ACC112 (cell line): Measurements from ENCODE around the gene ERBB4.

Experiments used
- H2AFZ ChIP-seq: fragments of 200-600 bp; sonication (generic); one replicate; pipeline ENCODE4 v1.6.0; 2017; ENCODE audit warnings: antibody characterized with exemption, low read length; ENCODE audit not compliant: unreplicated experiment
- H3K27ac ChIP-seq: fragments of 200-600 bp; sonication (generic); 2 replicates; pipeline ENCODE4 v1.5.1; 2014; ENCODE audit warnings: low read depth, mild to moderate bottlenecking, antibody characterized with exemption, low read length, moderate library complexity
- H3K27me3 ChIP-seq: fragments of 200-600 bp; sonication (generic); 2 replicates; pipeline ENCODE4 v1.6.1; 2014; ENCODE audit warnings: mild to moderate bottlenecking, antibody characterized with exemption, low read length, moderate library complexity, mixed read lengths; ENCODE audit not compliant: insufficient read depth
- H3K36me3 ChIP-seq: fragments of 200-600 bp; sonication (generic); 2 replicates; pipeline ENCODE4 v1.6.1; 2016; ENCODE audit warnings: mild to moderate bottlenecking, antibody characterized with exemption, low read length, moderate library complexity, mixed read lengths; ENCODE audit not compliant: insufficient read depth
- H3K4me1 ChIP-seq: fragments of 200-600 bp; sonication (generic); one replicate; pipeline ENCODE4 v1.6.1; 2016; ENCODE audit warnings: low read length, mixed read lengths; ENCODE audit not compliant: insufficient read depth, unreplicated experiment, control insufficient read depth
- H3K4me3 ChIP-seq: fragments of 200-600 bp; sonication (generic); 2 replicates; pipeline ENCODE4 v1.5.1; 2014; ENCODE audit warnings: mild to moderate bottlenecking, low read depth, low read length
- H3K79me2 ChIP-seq: fragments of 200-600 bp; sonication (generic); one replicate; pipeline ENCODE4 v1.6.0; 2016; ENCODE audit warnings: low read length; ENCODE audit not compliant: control insufficient read depth, unreplicated experiment, insufficient read depth

Gene ERBB4

DNA sequence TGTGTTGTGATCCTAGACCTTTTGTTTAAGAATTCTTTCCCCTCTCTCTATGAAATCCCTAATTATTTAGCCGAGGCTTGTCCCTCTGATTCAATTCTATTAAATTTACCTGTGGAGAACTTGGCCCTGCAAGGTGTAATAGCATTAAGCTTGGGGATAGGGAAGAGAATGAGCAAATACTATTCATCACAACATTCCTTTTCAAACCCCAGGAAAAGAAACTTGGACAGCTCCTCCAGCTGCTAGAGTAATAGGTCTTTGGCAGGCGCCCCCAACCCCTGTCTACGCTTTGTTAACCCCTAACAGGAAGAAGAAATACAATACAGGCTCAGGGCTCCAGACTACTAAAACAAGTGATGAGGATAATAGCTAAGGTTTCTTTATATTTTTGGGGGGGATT lies 1025.2 kb downstream of the ERBB4 start:
- Histone ChIP-seq H3K79me2 (no peaks in the 10 kb centered on the region), H3K27me3 (no peaks in the 10 kb centered on the region), H3K36me3 (no peaks in the 10 kb centered on the region), H3K4me1 (no peaks in the 10 kb centered on the region), H2AFZ (no peak overlapping the region), H3K27ac (no peak overlapping the region), H3K4me3 (no peak overlapping the region)

DNA sequence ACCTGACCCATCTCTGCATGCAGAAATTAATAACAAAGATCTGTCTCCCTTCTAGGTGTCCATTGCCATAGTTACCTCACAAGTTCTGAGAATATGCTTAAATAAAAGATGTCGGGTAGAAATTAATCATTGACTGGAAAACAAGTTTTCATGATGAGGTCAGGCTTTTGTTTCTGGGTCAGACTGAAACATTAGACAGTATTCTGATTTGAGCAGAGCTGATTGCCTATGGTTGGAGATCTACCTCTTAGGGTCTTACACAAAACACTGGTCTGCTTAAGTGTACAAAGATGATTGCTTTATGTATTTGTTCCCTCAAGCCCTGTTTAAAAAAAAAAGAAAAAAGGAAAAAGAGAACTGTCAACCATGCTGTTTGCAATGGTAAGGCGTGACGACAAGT lies 1025.8 kb downstream of the ERBB4 start:
- Histone ChIP-seq H3K4me1 (no peaks in the 10 kb centered on the region), H3K4me3 (no peak overlapping the region), H2AFZ (no peak overlapping the region), H3K27ac (no peak overlapping the region), H3K36me3 (no peaks in the 10 kb centered on the region), H3K27me3 (no peaks in the 10 kb centered on the region), H3K79me2 (no peaks in the 10 kb centered on the region)

DNA sequence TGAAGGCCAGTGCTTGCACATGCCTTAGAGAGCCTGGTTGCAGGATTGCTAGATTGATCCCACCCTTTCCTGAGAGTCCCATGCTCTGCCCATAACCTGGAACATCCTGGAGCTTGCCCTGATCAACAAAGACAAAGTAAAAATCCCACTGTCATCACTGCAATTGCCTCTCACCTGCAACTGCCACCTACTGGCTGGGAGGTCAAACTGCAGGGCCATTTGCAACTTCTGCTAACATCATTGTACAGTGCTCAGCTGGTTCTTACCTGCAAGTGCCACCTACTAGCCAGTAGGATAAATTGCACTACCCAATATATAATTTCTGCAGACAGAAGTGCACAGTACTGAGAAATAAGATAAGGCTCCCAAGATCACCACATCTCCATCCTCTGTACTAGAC lies 1034.7 kb downstream of the ERBB4 start:
- Histone ChIP-seq H3K4me3 (no peak overlapping the region), H3K36me3 (no peaks in the 10 kb centered on the region), H3K79me2 (no peaks in the 10 kb centered on the region), H3K27ac (no peak overlapping the region), H3K4me1 (no peaks in the 10 kb centered on the region), H2AFZ (no peak overlapping the region), H3K27me3 (no peaks in the 10 kb centered on the region)

DNA sequence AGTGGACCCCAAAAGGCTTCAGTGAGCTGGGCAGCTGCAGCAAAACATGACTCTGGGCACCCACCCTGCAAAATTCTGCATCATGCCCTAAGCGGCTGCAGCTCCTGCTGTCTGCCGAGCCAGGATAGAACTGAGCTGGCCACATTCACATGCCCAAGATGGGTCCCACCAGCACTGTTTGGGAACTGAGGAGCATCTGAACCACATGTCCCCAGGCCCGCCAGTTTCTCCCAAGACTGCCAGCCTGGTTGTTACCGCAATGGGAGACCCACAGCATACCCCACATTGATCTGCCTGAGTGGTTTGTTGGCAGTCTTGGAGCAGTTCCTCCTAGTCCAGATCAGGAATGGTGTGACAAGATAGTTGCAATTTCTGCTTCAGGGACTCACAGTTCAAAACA lies 1035.4 kb downstream of the ERBB4 start:
- Histone ChIP-seq H3K36me3 (no peaks in the 10 kb centered on the region), H3K27me3 (no peaks in the 10 kb centered on the region), H2AFZ (no peak overlapping the region), H3K4me1 (no peaks in the 10 kb centered on the region), H3K27ac (no peak overlapping the region), H3K79me2 (no peaks in the 10 kb centered on the region), H3K4me3 (no peak overlapping the region)

DNA sequence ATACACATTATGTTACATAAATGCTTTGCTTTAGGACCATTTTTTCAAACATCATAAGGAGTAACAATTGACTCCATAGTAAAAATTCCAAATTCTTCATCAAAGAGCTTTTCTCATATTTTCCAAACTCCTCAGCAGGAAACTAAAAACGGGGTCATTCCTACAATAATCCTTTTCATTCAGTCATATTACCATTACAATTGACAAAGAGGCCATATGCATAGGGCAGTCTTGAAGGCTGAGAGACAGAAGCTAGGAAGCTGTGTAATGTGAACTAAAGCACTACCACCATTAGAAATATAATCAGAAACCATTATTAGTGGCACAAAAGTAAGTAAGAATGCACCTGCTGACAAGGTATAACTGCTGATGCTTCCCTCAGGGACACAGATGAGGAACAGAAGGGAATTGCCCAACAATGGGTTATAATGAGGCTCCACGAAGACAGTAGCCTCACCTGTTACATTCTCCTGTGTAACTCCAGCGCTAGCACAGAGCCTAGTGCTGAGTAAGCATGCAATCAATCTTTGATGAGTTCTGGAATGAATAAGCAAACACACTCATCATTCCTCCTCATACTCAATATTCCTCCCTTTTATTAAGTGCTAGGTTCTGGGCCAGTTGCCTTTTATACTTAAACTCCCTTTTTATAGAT lies 1039.9 kb downstream of the ERBB4 start:
- Histone ChIP-seq H3K27me3 (no peaks in the 10 kb centered on the region), H3K4me1 (no peaks in the 10 kb centered on the region), H3K36me3 (no peaks in the 10 kb centered on the region), H3K79me2 (no peaks in the 10 kb centered on the region), H2AFZ (no peak overlapping the region), H3K4me3 (no peak overlapping the region), H3K27ac (no peak overlapping the region)

DNA sequence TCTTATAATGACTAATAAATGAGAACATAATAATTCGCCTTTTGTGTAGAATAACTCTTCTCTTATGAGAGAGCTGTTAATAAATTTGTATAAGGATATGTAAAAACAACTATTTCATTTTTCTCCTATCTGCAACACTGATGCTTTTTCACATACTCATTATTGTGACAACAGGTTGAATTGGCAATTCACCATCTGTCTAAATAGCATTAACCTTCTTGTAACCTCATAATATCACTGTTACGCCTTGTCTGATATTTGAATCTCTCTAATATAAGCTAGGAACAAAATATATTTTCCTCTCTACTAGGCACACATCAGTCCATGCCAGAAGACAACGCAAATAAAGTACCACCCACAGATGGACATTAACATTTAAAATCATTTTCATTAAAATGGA lies 1043.3 kb downstream of the ERBB4 start:
- Histone ChIP-seq H3K27ac (no peak overlapping the region), H3K79me2 (no peaks in the 10 kb centered on the region), H3K4me1 (no peaks in the 10 kb centered on the region), H3K36me3 (no peaks in the 10 kb centered on the region), H3K4me3 (no peak overlapping the region), H3K27me3 (no peaks in the 10 kb centered on the region), H2AFZ (no peak overlapping the region)

DNA sequence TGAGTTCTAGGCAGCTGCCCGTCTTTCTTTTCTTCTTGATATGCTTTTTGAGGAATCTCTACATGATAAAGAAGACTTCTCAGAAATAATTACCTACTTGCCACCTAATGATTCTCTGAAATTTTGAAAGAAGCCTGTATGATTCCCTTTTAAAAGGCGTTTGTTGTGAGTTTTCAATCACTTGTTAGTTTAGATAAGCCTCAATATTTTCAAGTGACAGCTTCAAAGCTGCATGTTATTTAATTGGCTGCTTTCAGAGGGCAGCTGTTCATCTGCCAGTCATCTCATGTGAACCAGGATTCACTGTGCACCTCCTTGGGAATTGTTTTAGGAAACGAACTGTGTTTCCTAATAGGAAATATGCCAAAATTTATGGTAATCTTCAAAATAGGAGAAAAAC lies 1044.1 kb downstream of the ERBB4 start:
- Histone ChIP-seq H3K36me3 (no peaks in the 10 kb centered on the region), H2AFZ (no peak overlapping the region), H3K4me3 (no peak overlapping the region), H3K4me1 (no peaks in the 10 kb centered on the region), H3K27me3 (no peaks in the 10 kb centered on the region), H3K79me2 (no peaks in the 10 kb centered on the region), H3K27ac (no peak overlapping the region)

DNA sequence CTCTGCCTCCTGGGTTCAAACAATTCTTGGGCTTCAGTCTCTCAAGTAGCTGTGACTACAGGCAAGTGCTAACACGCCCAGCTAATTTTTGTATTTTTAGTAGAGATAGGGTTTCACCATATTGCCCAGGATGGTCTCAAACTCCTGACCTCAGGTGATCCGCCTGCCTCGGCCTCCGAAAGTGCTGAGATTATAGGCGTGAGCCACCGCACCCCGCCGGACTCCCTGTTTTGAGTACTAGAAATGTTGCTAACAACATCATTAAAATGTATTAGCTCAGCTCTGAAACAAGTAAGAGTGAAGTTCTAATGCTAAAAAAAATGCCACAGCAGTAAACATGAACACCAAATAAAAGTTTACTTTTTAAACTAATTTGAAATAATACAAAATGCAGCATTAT lies 1044.5 kb downstream of the ERBB4 start:
- H3K27me3 ChIP-seq: no peaks in the 10 kb centered on the region

DNA sequence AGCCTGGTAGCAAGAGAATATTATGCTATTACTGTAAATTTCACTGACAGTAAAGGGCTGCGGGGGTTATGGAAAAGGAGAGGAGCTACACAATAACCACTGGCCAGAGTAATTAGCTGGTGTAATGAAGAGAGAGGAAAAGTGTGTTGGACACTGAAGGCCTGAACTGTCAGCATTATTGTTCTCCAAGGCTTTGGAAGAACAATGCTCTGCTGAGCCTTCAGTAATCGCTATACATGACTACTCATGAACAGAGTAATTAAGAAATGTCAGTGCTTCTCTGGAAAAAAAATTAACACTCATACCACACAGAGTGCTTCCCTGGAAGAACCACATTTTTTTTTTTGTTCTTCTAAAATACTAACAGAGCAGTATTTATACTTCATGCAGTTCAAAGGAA lies 1050.9 kb downstream of the ERBB4 start:
- no peak overlapping the region for H2AFZ ChIP-seq
- H3K79me2 ChIP-seq: no peaks in the 10 kb centered on the region
- H3K36me3 ChIP-seq: no peaks in the 10 kb centered on the region
- no peak overlapping the region for H3K4me3 ChIP-seq
- no peaks in the 10 kb centered on the region for H3K27me3 ChIP-seq
- no peak overlapping the region for H3K27ac ChIP-seq
- no peaks in the 10 kb centered on the region for H3K4me1 ChIP-seq

More for the DNA sequence above, 1044.5 kb downstream of the ERBB4 start:
- no peaks in the 10 kb centered on the region for H3K4me1 ChIP-seq
- H3K4me3 ChIP-seq: no peak overlapping the region
- H2AFZ ChIP-seq: no peak overlapping the region
- no peak overlapping the region for H3K27ac ChIP-seq
- no peaks in the 10 kb centered on the region for H3K36me3 ChIP-seq
- no peaks in the 10 kb centered on the region for H3K79me2 ChIP-seq

DNA sequence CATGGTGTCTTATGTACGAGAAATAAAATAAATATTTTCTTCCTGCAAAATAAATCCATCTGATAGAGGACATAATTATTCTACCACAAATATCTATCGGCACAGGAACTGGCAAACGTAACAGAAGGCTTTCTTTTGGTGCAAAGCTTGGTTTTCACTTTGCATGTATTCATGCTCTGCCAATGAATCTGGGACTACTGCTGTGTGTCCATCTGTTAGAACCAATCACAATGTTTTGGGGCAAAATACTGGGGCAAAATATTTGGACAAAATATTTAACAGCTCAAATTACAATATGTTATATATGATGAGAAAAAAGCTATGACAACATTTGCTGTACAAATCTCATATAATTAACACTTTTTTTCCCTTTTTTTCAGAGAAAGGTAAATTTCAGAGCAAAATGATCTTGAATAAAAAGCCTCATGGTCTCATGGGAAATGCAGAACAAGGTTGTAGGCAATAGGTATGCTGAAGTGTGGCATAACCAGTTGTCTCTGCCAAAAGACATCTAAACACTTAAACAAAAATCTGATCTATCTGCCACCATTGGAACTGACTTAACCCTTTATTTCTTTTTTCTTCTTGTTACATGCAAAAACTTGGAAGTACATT lies 1059.0 kb downstream of the ERBB4 start:
- Histone ChIP-seq H3K36me3 (no peaks in the 10 kb centered on the region), H3K27ac (no peak overlapping the region), H2AFZ (no peak overlapping the region), H3K27me3 (no peaks in the 10 kb centered on the region), H3K4me1 (no peaks in the 10 kb centered on the region), H3K79me2 (no peaks in the 10 kb centered on the region), H3K4me3 (no peak overlapping the region)

DNA sequence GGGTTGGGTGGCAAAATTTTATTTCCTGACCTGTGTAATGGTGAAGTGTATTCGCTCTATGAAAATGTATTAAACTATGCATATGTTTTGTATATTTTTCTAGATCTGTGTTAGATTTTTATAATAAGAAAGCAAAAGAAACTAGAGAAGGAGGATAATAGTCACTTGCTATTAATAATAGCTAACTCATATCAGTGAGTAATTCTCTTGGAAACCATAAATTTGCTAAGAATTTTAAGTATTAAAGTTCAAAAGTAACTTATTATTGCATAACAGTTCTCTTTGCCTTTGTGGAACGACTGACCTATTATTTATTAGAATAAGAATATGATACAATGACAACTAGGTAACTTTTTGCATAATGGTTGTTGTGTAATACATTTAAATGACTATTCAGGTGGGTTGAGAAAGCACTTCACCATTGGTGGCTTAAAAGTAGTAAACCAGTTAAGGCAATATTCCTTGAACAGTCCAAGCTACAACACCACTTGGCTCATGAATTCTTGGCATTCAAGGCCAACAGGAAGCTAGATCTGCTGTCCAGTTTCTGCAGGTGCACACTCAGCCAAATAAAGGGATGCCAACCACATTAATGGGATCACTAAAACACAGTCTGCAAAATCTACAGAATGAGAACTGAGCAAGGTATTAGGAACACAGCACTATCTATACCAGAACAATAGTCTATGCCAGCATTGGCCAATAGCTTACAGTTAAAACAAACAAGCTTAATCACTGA lies 1060.9 kb downstream of the ERBB4 start:
- no peak overlapping the region for H3K27ac ChIP-seq
- no peaks in the 10 kb centered on the region for H3K27me3 ChIP-seq
- H3K4me1 ChIP-seq: no peaks in the 10 kb centered on the region
- H3K36me3 ChIP-seq: no peaks in the 10 kb centered on the region
- no peaks in the 10 kb centered on the region for H3K79me2 ChIP-seq
- H3K4me3 ChIP-seq: no peak overlapping the region
- no peak overlapping the region for H2AFZ ChIP-seq
